A549 (cell line): ENCODE data around the gene LAMC3.

Experiments
- CEBPB ChIP-seq, 2 experiments: fragments of >200 bp in 1 of 2; sonication (Bioruptor Twin) in 1 of 2; formaldehyde crosslinking in 1 of 2; IDR thresholded peaks; 2 replicates each; pipeline ENCODE4 v1.6.1; 2012 to 2016
- CHD2 ChIP-seq: fragments of 150-350 bp; IDR thresholded peaks from 2 replicates; pipeline ENCODE4 v1.6.1; 2014; ENCODE audit warnings: low read length; ENCODE audit not compliant: partially characterized antibody
- CTCF ChIP-seq: fragments of >200 bp; sonication (Bioruptor Twin); formaldehyde crosslinking; IDR thresholded peaks from 3 replicates; pipeline ENCODE4 v1.5.1; 2016
- EP300 ChIP-seq, 2 experiments: fragments of >200 bp; sonication (Bioruptor Twin); formaldehyde crosslinking; IDR thresholded peaks; 2 replicates in 1 of 2; 3 replicates in 1 of 2; pipeline ENCODE4 v1.6.1; 2016 to 2017
- HES2 ChIP-seq: fragments of >200 bp; sonication (Bioruptor Twin); formaldehyde crosslinking; IDR thresholded peaks from 2 replicates; pipeline ENCODE4 v1.6.1; 2016
- HMGXB4 ChIP-seq: fragments of 250-450 bp; sonication (Bioruptor Pico); IDR thresholded peaks from 2 replicates; pipeline ENCODE4 v1.5.0; 2021; ENCODE audit warnings: mild to moderate bottlenecking, moderate library complexity, borderline replicate concordance
- KDM1A ChIP-seq: fragments of 200-600 bp; sonication (generic); IDR thresholded peaks from 2 replicates; pipeline ENCODE4 v1.6.1; 2016; ENCODE audit warnings: low read depth, mild to moderate bottlenecking
- MYC ChIP-seq: IDR thresholded peaks from 2 replicates; pipeline ENCODE4 v1.6.1; 2012; ENCODE audit warnings: mild to moderate bottlenecking, inconsistent platforms, low read length, improper control_type of control experiment, borderline replicate concordance
- PBX3 ChIP-seq: IDR thresholded peaks from 2 replicates; pipeline ENCODE4 v1.6.1; 2012
- POLR2A ChIP-seq: IDR thresholded peaks from 2 replicates; pipeline ENCODE4 v1.6.1; 2012; ENCODE audit warnings: mild to moderate bottlenecking, low read length
- SREBF2 ChIP-seq: fragments of 450-650 bp; IDR thresholded peaks from 2 replicates; pipeline ENCODE4 v1.6.1; 2014; ENCODE audit warnings: mild to moderate bottlenecking, moderate library complexity
- TF ChIP-seq, protein P1 (sequence below): fragments of 200-600 bp; sonication (generic); IDR thresholded peaks from 2 replicates; pipeline ENCODE4 v1.6.1; 2016; ENCODE audit warnings: antibody characterized with exemption, mild to moderate bottlenecking, moderate library complexity

- TF ChIP-seq POLR2A (no peak), MYC (no peak), CEBPB (IDR thresholded peaks at IDR 0.05) (no peak), EP300 (IDR thresholded peaks at IDR 0.05) (no peak), CTCF (no peak), SREBF2 (no peak), HMGXB4 (CRISPR knock-in tag) (no peak), HES2 (no peak), KDM1A (no peak), PBX3 (no peak), CHD2 (no peak)
- TF ChIP-seq, protein P1, sequence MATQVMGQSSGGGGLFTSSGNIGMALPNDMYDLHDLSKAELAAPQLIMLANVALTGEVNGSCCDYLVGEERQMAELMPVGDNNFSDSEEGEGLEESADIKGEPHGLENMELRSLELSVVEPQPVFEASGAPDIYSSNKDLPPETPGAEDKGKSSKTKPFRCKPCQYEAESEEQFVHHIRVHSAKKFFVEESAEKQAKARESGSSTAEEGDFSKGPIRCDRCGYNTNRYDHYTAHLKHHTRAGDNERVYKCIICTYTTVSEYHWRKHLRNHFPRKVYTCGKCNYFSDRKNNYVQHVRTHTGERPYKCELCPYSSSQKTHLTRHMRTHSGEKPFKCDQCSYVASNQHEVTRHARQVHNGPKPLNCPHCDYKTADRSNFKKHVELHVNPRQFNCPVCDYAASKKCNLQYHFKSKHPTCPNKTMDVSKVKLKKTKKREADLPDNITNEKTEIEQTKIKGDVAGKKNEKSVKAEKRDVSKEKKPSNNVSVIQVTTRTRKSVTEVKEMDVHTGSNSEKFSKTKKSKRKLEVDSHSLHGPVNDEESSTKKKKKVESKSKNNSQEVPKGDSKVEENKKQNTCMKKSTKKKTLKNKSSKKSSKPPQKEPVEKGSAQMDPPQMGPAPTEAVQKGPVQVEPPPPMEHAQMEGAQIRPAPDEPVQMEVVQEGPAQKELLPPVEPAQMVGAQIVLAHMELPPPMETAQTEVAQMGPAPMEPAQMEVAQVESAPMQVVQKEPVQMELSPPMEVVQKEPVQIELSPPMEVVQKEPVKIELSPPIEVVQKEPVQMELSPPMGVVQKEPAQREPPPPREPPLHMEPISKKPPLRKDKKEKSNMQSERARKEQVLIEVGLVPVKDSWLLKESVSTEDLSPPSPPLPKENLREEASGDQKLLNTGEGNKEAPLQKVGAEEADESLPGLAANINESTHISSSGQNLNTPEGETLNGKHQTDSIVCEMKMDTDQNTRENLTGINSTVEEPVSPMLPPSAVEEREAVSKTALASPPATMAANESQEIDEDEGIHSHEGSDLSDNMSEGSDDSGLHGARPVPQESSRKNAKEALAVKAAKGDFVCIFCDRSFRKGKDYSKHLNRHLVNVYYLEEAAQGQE: no peak
These were observed 20.1 kb upstream of the LAMC3 start for GRCh38 chr9:130988905-130989304.
